Activated naive CD8-positive, alpha-beta T cell treated with anti-CD3 and anti-CD28 coated beads for 36 hours (primary cell): ENCODE results near the gene SLC7A10. TPM values are rescaled to one million over a fixed set of nuclear protein-coding genes. Genes with fewer than 3 reads are reported as not detected.

Source experiments
- DNase-seq: peaks from one replicate; pipeline ENCODE4 v3.0.0; 2021
- H3K27ac Mint-ChIP-seq: one replicate; pipeline ENCODE4 v1.8.0; 2022; ENCODE audit warnings: mild to moderate bottlenecking, moderate library complexity, mixed read lengths
- H3K27me3 Mint-ChIP-seq: one replicate; pipeline ENCODE4 v1.8.0; 2022; ENCODE audit warnings: mild to moderate bottlenecking, mixed read lengths
- H3K36me3 Mint-ChIP-seq: one replicate; pipeline ENCODE4 v1.8.0; 2021; ENCODE audit warnings: mild to moderate bottlenecking, mixed read lengths
- H3K4me1 Mint-ChIP-seq: one replicate; pipeline ENCODE4 v1.8.0; 2021; ENCODE audit warnings: mixed read lengths
- H3K4me3 Mint-ChIP-seq: one replicate; pipeline ENCODE4 v1.8.0; 2022; ENCODE audit warnings: mild to moderate bottlenecking, moderate library complexity, mixed read lengths
- H3K9me3 Mint-ChIP-seq: one replicate; pipeline ENCODE4 v1.8.0; 2022; ENCODE audit warnings: mixed read lengths
- total RNA-seq, 2 experiments: library from RNA; stranded (reverse); gene quantifications; one replicate each; pipeline ENCODE4 v1.2.3, GENCODE V29; 2021

Gene SLC7A10
- not detected for total RNA-seq

- H3K27me3 Mint-ChIP-seq: peaks cover 67% of the 10 kb centered on the region
- no peak for DNase-seq
- peaks cover 8% of the 10 kb centered on the region for H3K36me3 Mint-ChIP-seq
- no peak within 1 kb of the TSS for H3K27ac Mint-ChIP-seq
- H3K9me3 Mint-ChIP-seq: peaks cover 15% of the 10 kb centered on the region
- peaks cover 6% of the 10 kb centered on the region for H3K4me1 Mint-ChIP-seq
- H3K4me3 Mint-ChIP-seq: peak within 1 kb of the TSS; percentile 51
These were observed at the start of gene SLC7A10 for GRCh38 chr19:33225458-33225926. Gene SLC7A10, minus strand, starts transcription at chr19:33225850. Its CDS starts 147 bp downstream, at chr19:33225703.

DNA sequence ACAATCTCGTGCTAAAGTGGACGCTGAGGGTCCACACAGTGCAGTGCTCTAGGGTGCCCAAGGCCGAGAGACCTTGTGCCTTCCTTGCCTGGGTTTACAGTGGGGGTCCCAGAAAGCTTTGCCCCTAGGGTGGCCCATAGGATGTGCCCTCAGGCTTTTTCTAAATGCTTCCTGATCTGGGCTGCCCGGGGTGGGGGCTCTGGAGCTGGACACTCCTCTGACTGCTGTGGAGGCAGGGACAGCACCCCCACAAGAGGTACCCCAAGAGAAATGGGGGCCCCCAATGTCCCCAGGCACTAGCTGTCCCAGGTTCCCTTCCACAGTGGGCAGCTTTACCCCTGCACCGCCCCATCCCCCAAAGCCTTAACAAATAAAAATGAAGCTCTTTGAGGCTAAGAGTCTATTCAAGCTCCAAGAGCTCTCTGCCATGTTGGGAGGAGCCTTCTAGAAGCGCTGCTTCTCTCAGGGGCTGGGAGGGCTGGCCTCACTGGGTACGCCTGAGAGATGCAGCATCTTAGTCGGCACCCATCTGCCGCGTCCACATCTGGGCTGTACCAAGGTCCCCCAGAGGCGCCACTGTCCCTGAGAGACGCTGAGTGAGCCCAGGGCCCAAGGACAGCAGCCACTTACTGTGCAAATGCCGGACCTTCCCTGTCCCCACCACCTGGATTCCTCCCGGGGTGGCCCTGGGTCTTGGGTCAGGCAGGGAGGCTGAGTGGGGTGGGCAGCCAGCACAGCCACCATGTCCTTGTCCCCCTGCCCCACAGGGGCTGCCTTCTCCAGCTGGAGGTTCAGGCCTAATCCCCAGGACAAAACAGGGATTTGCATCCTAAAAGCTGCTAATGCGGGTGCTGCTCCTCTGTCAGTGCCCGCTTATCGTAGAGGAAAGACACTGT lies 49.3 kb upstream of the SLC7A10 start:
- no peaks in the 10 kb centered on the region for H3K9me3 Mint-ChIP-seq
- H3K4me1 Mint-ChIP-seq: peaks cover 1% of the 10 kb centered on the region
- DNase-seq: no peak
- H3K4me3 Mint-ChIP-seq: no peak overlapping the region
- H3K27me3 Mint-ChIP-seq: no peaks in the 10 kb centered on the region
- H3K27ac Mint-ChIP-seq: no peak overlapping the region
- no peaks in the 10 kb centered on the region for H3K36me3 Mint-ChIP-seq

- no peaks in the 10 kb centered on the region for H3K9me3 Mint-ChIP-seq
- no peak overlapping the region for H3K27ac Mint-ChIP-seq
- no peak overlapping the region for H3K4me3 Mint-ChIP-seq
- no peaks in the 10 kb centered on the region for H3K36me3 Mint-ChIP-seq
- DNase-seq: peak; percentile 42
- H3K4me1 Mint-ChIP-seq: no peaks in the 10 kb centered on the region
- no peaks in the 10 kb centered on the region for H3K27me3 Mint-ChIP-seq
These were observed 48.4 kb upstream of the SLC7A10 start for GRCh38 chr19:33273881-33274662.

- Mint-ChIP-seq H3K27me3 (no peaks in the 10 kb centered on the region), H3K36me3 (no peaks in the 10 kb centered on the region), H3K9me3 (no peaks in the 10 kb centered on the region), H3K27ac (no peak overlapping the region), H3K4me3 (no peak overlapping the region), H3K4me1 (no peaks in the 10 kb centered on the region)
- no peak for DNase-seq
These were observed 47.6 kb upstream of the SLC7A10 start for GRCh38 chr19:33273065-33273736.

GRCh38 chr19:33271246-33272021 lies 45.8 kb upstream of the SLC7A10 start:
- H3K27ac Mint-ChIP-seq: no peak overlapping the region
- H3K9me3 Mint-ChIP-seq: no peaks in the 10 kb centered on the region
- no peaks in the 10 kb centered on the region for H3K36me3 Mint-ChIP-seq
- no peaks in the 10 kb centered on the region for H3K27me3 Mint-ChIP-seq
- no peak overlapping the region for H3K4me3 Mint-ChIP-seq
- no peaks in the 10 kb centered on the region for H3K4me1 Mint-ChIP-seq
- DNase-seq: no peak

GRCh38 chr19:33270769-33271168 lies 45.1 kb upstream of the SLC7A10 start:
- H3K4me1 Mint-ChIP-seq: no peaks in the 10 kb centered on the region
- no peaks in the 10 kb centered on the region for H3K36me3 Mint-ChIP-seq
- no peak overlapping the region for H3K4me3 Mint-ChIP-seq
- DNase-seq: no peak
- no peak overlapping the region for H3K27ac Mint-ChIP-seq
- H3K9me3 Mint-ChIP-seq: no peaks in the 10 kb centered on the region
- H3K27me3 Mint-ChIP-seq: no peaks in the 10 kb centered on the region

DNA sequence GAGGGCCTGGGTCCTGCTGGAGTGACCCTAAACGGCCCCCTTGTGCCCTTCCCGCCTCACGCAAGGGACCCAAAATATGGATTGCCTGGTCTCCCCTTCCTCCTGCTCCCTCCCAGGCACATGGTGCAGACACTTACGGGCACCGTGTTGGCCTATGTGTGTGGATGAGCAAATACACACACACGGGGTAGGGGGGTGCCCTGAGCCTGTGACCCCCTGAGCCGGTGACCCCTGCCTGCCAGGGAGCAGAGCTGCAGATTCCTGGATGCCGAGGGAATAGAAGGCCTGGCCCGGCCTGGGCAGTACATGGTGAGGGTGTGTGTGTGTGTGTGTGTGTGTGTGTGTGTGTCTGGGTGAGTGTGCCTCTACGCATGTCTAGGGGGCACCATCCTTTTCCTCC lies 43.4 kb upstream of the SLC7A10 start:
- no peak for DNase-seq
- no peaks in the 10 kb centered on the region for H3K36me3 Mint-ChIP-seq
- no peaks in the 10 kb centered on the region for H3K9me3 Mint-ChIP-seq
- no peaks in the 10 kb centered on the region for H3K4me1 Mint-ChIP-seq
- no peaks in the 10 kb centered on the region for H3K27me3 Mint-ChIP-seq
- H3K27ac Mint-ChIP-seq: no peak overlapping the region
- H3K4me3 Mint-ChIP-seq: no peak overlapping the region

DNA sequence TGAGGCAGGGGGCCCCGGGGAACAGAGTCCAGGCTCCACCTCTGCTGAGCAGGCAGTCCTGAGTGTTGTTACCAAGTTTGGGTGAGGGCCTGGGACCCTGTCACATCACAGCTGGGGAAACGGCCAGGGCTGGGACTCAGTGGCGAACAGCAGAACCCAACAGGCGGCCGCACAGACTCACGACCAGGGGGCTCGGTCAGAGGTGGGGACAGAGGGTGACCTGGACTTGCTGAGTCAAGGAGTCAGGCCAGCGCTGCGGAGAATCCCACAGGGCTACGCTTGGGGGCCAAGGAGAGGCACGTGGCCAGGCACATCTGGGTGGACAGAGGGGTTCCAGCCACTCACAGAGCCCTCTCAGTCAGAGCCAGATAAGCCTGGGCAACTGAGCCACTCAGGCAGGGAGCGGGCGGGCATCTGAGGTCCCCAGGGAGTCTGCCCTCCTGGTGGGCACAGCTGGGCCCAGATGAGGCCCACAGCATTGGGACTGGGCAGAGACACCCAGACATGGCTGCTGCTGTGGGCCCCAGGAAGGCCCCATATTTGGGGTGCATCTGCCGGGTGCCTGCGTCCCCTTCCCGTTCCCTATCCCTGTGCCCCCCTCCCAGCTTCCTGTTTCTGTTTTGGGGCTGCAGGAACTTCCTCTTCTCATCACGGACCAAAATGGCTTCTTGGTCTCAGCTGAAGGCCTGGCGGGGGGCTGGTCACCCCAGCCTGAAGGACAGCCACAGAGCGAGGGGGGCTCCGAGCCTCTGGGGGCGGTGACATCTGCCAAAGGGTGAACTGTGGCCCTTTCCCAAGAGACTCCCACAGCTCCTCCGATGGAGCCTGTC lies 42.7 kb upstream of the SLC7A10 start:
- DNase-seq: no peak
- no peaks in the 10 kb centered on the region for H3K36me3 Mint-ChIP-seq
- H3K9me3 Mint-ChIP-seq: no peaks in the 10 kb centered on the region
- no peaks in the 10 kb centered on the region for H3K4me1 Mint-ChIP-seq
- no peak overlapping the region for H3K4me3 Mint-ChIP-seq
- H3K27me3 Mint-ChIP-seq: no peaks in the 10 kb centered on the region
- no peak overlapping the region for H3K27ac Mint-ChIP-seq

DNA sequence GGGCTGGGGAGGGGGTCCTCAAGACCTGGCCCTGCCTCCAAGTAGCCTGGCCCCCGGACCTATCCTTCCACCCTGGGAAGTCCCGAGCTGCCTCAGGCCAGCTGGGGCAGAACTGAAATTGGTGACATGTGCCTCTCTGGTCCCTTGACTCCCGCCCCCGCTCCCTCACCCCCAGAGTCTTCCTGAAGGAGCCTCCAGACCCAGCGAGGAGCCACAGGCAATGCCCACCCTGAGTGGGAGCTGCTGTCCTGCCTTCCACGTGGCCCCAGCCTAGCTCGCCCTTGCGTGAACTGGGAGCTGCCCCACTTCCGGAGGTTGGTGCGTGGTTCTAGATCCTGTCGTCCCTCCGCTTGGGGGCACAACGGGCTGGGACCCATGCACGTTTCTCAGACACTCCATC lies 42.1 kb upstream of the SLC7A10 start:
- Mint-ChIP-seq H3K27me3 (no peaks in the 10 kb centered on the region), H3K9me3 (no peaks in the 10 kb centered on the region), H3K27ac (no peak overlapping the region), H3K36me3 (no peaks in the 10 kb centered on the region), H3K4me3 (no peak overlapping the region), H3K4me1 (no peaks in the 10 kb centered on the region)
- DNase-seq: no peak

DNA sequence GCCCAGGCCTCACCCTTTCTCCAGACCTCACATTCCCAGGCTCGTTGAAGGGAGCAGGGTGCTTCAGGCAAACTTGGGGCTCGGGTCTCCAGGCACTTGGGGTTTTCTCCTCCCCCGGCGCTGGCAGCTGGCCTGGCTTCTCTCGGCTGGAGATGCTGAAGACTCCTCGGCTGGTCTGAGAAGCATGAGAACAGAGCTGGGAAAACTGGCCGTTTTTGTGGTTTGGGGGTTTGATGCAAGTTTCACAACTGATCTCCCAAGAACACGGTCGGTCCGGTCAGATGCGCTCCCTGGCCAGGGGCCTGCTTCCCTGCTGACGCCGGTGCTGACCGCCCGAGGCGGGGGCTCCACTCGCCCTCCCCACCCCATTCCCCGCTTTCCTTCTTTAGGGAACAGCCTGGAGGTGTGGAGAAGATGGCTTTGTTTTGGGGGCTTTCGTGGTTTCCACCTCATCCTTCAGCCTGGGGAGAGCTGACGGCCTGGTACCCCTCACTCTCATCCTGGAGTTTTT lies 41.4 kb upstream of the SLC7A10 start:
- H3K4me3 Mint-ChIP-seq: no peak overlapping the region
- no peak for DNase-seq
- H3K4me1 Mint-ChIP-seq: no peaks in the 10 kb centered on the region
- no peaks in the 10 kb centered on the region for H3K36me3 Mint-ChIP-seq
- no peaks in the 10 kb centered on the region for H3K9me3 Mint-ChIP-seq
- no peak overlapping the region for H3K27ac Mint-ChIP-seq
- peaks cover 2% of the 10 kb centered on the region for H3K27me3 Mint-ChIP-seq

- no peaks in the 10 kb centered on the region for H3K36me3 Mint-ChIP-seq
- H3K4me3 Mint-ChIP-seq: no peak overlapping the region
- H3K27ac Mint-ChIP-seq: no peak overlapping the region
- peaks cover 10% of the 10 kb centered on the region for H3K27me3 Mint-ChIP-seq
- H3K9me3 Mint-ChIP-seq: no peaks in the 10 kb centered on the region
- no peak for DNase-seq
- peaks cover 8% of the 10 kb centered on the region for H3K4me1 Mint-ChIP-seq
These were observed 39.3 kb upstream of the SLC7A10 start for GRCh38 chr19:33264881-33265445.

DNA sequence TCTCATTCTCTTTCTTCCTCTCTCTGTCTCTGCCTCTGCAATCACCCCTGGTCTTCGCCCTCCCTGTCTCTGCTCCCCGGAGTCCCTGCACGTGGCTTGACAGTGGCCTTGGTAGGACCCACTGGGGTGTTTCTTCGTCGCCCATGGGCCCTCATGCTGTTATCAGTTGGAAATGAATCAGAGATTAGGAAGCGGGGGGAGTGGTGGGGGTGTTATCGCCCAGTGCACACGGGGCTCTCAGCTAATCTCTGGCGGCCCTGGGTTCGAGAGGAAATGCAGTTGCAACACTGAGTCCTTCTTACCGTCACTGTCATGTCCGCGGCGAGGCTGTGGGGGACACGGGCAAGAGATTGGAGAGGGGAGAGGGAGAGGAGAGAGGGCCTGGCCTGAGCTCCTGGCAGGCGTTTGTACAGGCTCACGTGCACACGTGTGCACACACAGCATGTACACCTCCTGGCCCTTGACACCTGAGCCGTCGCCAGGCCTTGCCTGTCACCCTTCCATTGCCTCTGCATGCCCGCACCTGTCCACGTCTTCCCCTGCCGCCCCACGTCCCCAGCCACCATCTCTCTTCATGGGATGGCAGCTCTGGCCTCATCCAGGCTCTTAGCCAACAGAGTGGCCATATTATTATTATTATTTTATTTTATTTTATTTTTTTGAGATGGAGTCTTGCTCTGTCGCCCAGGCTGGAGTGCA lies 37.8 kb upstream of the SLC7A10 start:
- peaks cover 10% of the 10 kb centered on the region for H3K27me3 Mint-ChIP-seq
- peaks cover 8% of the 10 kb centered on the region for H3K4me1 Mint-ChIP-seq
- no peak for DNase-seq
- no peak overlapping the region for H3K4me3 Mint-ChIP-seq
- no peaks in the 10 kb centered on the region for H3K36me3 Mint-ChIP-seq
- no peaks in the 10 kb centered on the region for H3K9me3 Mint-ChIP-seq
- H3K27ac Mint-ChIP-seq: no peak overlapping the region
